Measurements from ENCODE around the gene HMGB4. TPM values are rescaled to one million over a fixed set of nuclear protein-coding genes. Genes with fewer than 3 reads are reported as not detected.

Gene HMGB4
- total RNA-seq, 1 experiment from 2014 or later = not detected

GRCh38 chr1:33852711-33853110, 11.2 kb upstream of the HMGB4 start:
- ATAC-seq (no peak), DNase-seq (ENCODE audit: low read depth, low spot score) (no peak)
- in situ Hi-C loops (cut with HindIII; ENCODE audit: low pct_unique_long_range_greater_than_20kb, low sequenced_read_pairs) (no loop called here), intact Hi-C loops (cut with micrococcal nuclease; ENCODE audit: unreplicated experiment) (no loop called here)
- Histone ChIP-seq H3K9me3 (ENCODE audit: control insufficient read depth, insufficient read depth, low read depth, low read length) (no peaks in the 10 kb centered on the region), H3K4me3 (ENCODE audit: low read depth in 2 of 2, low read length in 2 of 2) (no peak overlapping the region), H3K27ac (ENCODE audit: low read length) (no peak overlapping the region), H3K27me3 (ENCODE audit: control insufficient read depth, insufficient read depth, low read length) (0 out of 2 replicates have a peak, but pooled peaks cover 2% of the 10 kb centered on the region), H3K4me1 (ENCODE audit: control insufficient read depth, insufficient read depth, low read length) (no peaks in the 10 kb centered on the region), H3K36me3 (ENCODE audit: control insufficient read depth, insufficient read depth, low read length) (no peaks in the 10 kb centered on the region)
- TF ChIP-seq POLR2AphosphoS5 (IDR thresholded peaks at IDR 0.05; ENCODE audit: low read depth, low read length) = no peak
- TF ChIP-seq, protein P1, sequence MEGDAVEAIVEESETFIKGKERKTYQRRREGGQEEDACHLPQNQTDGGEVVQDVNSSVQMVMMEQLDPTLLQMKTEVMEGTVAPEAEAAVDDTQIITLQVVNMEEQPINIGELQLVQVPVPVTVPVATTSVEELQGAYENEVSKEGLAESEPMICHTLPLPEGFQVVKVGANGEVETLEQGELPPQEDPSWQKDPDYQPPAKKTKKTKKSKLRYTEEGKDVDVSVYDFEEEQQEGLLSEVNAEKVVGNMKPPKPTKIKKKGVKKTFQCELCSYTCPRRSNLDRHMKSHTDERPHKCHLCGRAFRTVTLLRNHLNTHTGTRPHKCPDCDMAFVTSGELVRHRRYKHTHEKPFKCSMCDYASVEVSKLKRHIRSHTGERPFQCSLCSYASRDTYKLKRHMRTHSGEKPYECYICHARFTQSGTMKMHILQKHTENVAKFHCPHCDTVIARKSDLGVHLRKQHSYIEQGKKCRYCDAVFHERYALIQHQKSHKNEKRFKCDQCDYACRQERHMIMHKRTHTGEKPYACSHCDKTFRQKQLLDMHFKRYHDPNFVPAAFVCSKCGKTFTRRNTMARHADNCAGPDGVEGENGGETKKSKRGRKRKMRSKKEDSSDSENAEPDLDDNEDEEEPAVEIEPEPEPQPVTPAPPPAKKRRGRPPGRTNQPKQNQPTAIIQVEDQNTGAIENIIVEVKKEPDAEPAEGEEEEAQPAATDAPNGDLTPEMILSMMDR (IDR thresholded peaks at IDR 0.05) = 0 out of 2 replicates have a peak, but pooled peaks have one; percentile 4
- POLR2A ChIA-PET = no interaction called here
- BruUV-seq (replicated peaks) = no TSS peak
- CTCF ChIA-PET = no interaction called here

DNA sequence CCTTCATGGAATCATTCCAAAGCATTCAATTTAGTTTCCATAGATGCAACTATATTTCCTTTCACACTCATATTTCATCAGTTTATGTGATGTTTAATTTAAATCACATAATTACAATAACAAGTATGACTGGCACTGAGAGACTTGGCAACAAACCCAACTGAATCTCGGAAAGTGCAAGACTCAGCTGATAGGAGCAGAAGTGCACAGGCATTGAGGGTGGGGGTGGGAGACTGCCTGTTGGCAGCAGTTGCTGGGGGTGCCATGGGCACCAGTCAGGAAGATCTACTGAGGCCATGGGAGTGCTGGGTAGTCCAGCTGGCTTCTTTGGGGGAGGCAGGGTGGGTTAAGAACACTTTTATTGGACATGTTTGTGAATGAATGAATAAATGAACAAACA, 10.4 kb upstream of the HMGB4 start:
- Histone ChIP-seq H3K27me3 (ENCODE audit: control insufficient read depth, insufficient read depth, low read length) (0 out of 2 replicates have a peak, but pooled peaks cover 2% of the 10 kb centered on the region), H3K36me3 (ENCODE audit: control insufficient read depth, insufficient read depth, low read length) (no peaks in the 10 kb centered on the region), H3K27ac (ENCODE audit: low read length) (no peak overlapping the region), H3K9me3 (ENCODE audit: control insufficient read depth, insufficient read depth, low read depth, low read length) (no peaks in the 10 kb centered on the region), H3K4me3 (ENCODE audit: low read depth in 2 of 2, low read length in 2 of 2) (no peak overlapping the region), H3K4me1 (ENCODE audit: control insufficient read depth, insufficient read depth, low read length) (no peaks in the 10 kb centered on the region)
- DNase-seq (ENCODE audit: low read depth, low spot score) = no peak
- CTCF ChIA-PET = no interaction called here
- POLR2A ChIA-PET = no interaction called here
- no peak for TF ChIP-seq SIN3A (IDR thresholded peaks at IDR 0.05; ENCODE audit: borderline replicate concordance, insufficient read depth, low read depth, low read length)
- TF ChIP-seq, protein P1 (IDR thresholded peaks at IDR 0.05) = no peak
- TF ChIP-seq TCF7L2 (IDR thresholded peaks at IDR 0.05; ENCODE audit: low read depth, low read length) = no peak
- no peak for TF ChIP-seq REST (IDR thresholded peaks at IDR 0.05; ENCODE audit: insufficient read depth in 1 of 2, low read depth in 2 of 2, low read length in 1 of 2)
- TF ChIP-seq POLR2AphosphoS5 (IDR thresholded peaks at IDR 0.05; ENCODE audit: low read depth, low read length) = no peak
- in situ Hi-C loops (cut with HindIII; ENCODE audit: low pct_unique_long_range_greater_than_20kb, low sequenced_read_pairs) = no loop called here
- intact Hi-C loops (cut with micrococcal nuclease; ENCODE audit: unreplicated experiment) = no loop called here
- ATAC-seq = no peak
- no TSS peak for BruUV-seq (replicated peaks)
